Fibroblast of mammary gland (primary cell): ENCODE data around the gene XCR1.
A peak's percentile ranks its signal among the peaks of the same experiment; 100 is the strongest.

Source experiments
- DNase-seq: peaks from one replicate; pipeline ENCODE4 v3.0.0-alpha.2; 2010; ENCODE audit warnings: low read depth
- H3K4me3 ChIP-seq: 2 replicates; pipeline ENCODE4 v1.5.1; 2011; ENCODE audit warnings: low read depth, mild to moderate bottlenecking, low read length, moderate library complexity; ENCODE audit not compliant: control insufficient read depth
- TF ChIP-seq, protein P1 (sequence below): conservative IDR thresholded peaks from 2 replicates; pipeline ENCODE4 v1.5.1; 2011; ENCODE audit warnings: low read depth, low read length, inconsistent platforms; ENCODE audit not compliant: control insufficient read depth, insufficient read depth

Gene XCR1

DNA sequence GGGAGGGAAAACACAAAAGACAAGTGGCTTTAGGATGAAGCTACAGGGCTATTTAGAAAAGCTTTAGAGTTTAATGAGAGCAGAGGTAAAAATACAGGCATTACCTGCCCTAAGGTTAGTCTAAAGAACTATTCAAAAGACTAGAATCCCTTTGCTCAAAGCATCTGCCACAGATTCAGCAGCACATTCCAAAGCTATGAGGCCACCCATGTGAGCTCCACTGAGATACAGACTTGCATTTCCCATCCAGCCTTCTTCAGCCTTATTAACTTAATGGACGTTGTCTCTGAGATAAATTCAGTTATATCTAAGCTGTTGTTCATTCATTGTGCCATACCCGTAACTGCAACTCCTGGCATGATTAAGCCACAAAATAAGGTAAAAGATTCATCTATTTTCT is 58.6 kb downstream of the XCR1 start:
- TF ChIP-seq, protein P1, sequence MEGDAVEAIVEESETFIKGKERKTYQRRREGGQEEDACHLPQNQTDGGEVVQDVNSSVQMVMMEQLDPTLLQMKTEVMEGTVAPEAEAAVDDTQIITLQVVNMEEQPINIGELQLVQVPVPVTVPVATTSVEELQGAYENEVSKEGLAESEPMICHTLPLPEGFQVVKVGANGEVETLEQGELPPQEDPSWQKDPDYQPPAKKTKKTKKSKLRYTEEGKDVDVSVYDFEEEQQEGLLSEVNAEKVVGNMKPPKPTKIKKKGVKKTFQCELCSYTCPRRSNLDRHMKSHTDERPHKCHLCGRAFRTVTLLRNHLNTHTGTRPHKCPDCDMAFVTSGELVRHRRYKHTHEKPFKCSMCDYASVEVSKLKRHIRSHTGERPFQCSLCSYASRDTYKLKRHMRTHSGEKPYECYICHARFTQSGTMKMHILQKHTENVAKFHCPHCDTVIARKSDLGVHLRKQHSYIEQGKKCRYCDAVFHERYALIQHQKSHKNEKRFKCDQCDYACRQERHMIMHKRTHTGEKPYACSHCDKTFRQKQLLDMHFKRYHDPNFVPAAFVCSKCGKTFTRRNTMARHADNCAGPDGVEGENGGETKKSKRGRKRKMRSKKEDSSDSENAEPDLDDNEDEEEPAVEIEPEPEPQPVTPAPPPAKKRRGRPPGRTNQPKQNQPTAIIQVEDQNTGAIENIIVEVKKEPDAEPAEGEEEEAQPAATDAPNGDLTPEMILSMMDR = no peak
- DNase-seq = peak; percentile 56
- no peak overlapping the region for H3K4me3 ChIP-seq

- TF ChIP-seq, protein P1 = no peak
- DNase-seq = no peak
- no peak overlapping the region for H3K4me3 ChIP-seq
Measured at GRCh38 chr3:45968149-45968548, 59.1 kb downstream of the XCR1 start.

DNA sequence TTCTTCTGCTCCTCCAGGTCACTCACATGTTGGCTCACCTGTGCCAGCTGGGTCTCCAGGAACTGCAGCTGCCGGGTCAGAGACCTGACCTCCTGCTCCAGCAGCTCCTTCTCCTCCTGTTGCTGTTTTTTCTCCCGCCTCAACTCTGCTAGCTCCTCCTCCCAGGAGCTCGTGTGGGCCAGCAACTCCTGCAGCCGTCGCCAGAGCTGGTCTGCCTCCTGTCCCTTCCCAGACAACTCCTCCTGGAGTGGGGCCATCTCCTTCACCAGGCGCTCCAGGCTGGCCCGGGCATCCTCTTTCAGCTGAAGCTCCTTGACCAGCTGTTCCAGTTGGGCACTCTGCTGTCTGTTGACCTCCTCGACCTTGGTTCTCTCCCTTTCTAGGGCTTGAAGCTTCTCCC is 59.6 kb downstream of the XCR1 start:
- no peak overlapping the region for H3K4me3 ChIP-seq
- no peak for DNase-seq
- TF ChIP-seq, protein P1 = no peak
